Endothelial cell of umbilical vein (primary cell): ENCODE measurements around the gene PAQR3. TPM values are rescaled to one million over a fixed set of nuclear protein-coding genes. Genes with fewer than 3 reads are reported as not detected.

Experiments
- BruUV-seq: library from RNA; stranded (reverse); fragments of 400-500 nt; replicated peaks from 2 replicates; lab custom pipeline; 2021; lab: Mats Ljungman, UMichigan
- CTCF ChIA-PET: fragments of 300-600, 350-600 bp; sonication (Branson Sonifier 250); formaldehyde crosslinking; loops from one replicate; lab custom pipeline; 2021; ENCODE audit warnings: antibody characterized with exemption, inconsistent platforms; lab: Charles Lee
- POLR2A ChIA-PET: fragments of 300-600, 350-600 bp; sonication (Branson Sonifier 250); formaldehyde crosslinking; loops from one replicate; lab custom pipeline; 2021; ENCODE audit warnings: antibody characterized with exemption, inconsistent platforms; lab: Charles Lee
- DNase-seq: peaks from one replicate; pipeline ENCODE4 v3.0.0-alpha.2; 2011; ENCODE audit warnings: low read depth, low spot score
- FAIRE-seq: peaks from 2 replicates; lab custom pipeline; 2011; peaks lifted over from hg19 to GRCh38; lab: Jason Lieb, UNC
- H2AFZ ChIP-seq: 2 replicates; pipeline ENCODE4 v1.6.0; 2012; ENCODE audit warnings: low read depth, low read length, control low read depth, inconsistent platforms
- H3K27ac ChIP-seq: 2 replicates; pipeline ENCODE4 v1.5.1; 2011; ENCODE audit warnings: low read depth, mild to moderate bottlenecking, control low read depth, low read length, moderate library complexity; ENCODE audit not compliant: insufficient read depth
- H3K27me3 ChIP-seq, 2 experiments: 2 replicates each; pipeline versions ENCODE4 v1.6.0 to v1.6.1; 2011; ENCODE audit warnings: low read length in 2 of 2, mixed read lengths in 1 of 2; ENCODE audit not compliant: control insufficient read depth in 2 of 2, insufficient read depth in 2 of 2
- H3K36me3 ChIP-seq, 2 experiments: 2 replicates in 1 of 2; 3 replicates in 1 of 2; pipeline ENCODE4 v1.5.1; 2011; ENCODE audit warnings: low read length in 2 of 2, mild to moderate bottlenecking in 1 of 2, moderate library complexity in 1 of 2; ENCODE audit not compliant: control insufficient read depth in 2 of 2, insufficient read depth in 2 of 2; ENCODE audit errors: extremely low read depth in 1 of 2
- H3K4me1 ChIP-seq: 3 replicates; pipeline ENCODE4 v1.5.1; 2011; ENCODE audit warnings: mild to moderate bottlenecking, low read length; ENCODE audit not compliant: control insufficient read depth, insufficient read depth; ENCODE audit errors: extremely low read depth
- H3K4me2 ChIP-seq: 2 replicates; pipeline ENCODE4 v1.6.1; 2011; ENCODE audit warnings: low read length, control low read depth, mixed read lengths; ENCODE audit not compliant: insufficient read depth
- H3K4me3 ChIP-seq, 3 experiments: fragments of 200-600 bp in 1 of 3; sonication (generic), shearing (Covaris generic) in 1 of 3; replicated peaks in 1 of 3; 2 replicates each; pipeline ENCODE4 v1.5.1; 2011 to 2016; ENCODE audit warnings: control low read depth in 3 of 3, low read length in 3 of 3, mild to moderate bottlenecking in 2 of 3, inconsistent platforms in 1 of 3, low read depth in 1 of 3, moderate library complexity in 1 of 3; ENCODE audit not compliant: insufficient read depth in 1 of 3
- H3K79me2 ChIP-seq: 2 replicates; pipeline ENCODE4 v1.6.0; 2012; ENCODE audit warnings: low read length, inconsistent platforms; ENCODE audit not compliant: control insufficient read depth, insufficient read depth
- H3K9ac ChIP-seq: replicated peaks from 2 replicates; pipeline ENCODE3; 2011; ENCODE audit warnings: low read length, control low read depth; ENCODE audit not compliant: insufficient read depth; ENCODE audit errors: extremely low read depth
- H3K9me1 ChIP-seq: replicated peaks from 3 replicates; pipeline ENCODE4 v1.6.0; 2011; ENCODE audit warnings: mild to moderate bottlenecking, low read length; ENCODE audit not compliant: control insufficient read depth, insufficient read depth; ENCODE audit errors: extremely low read depth
- H3K9me3 ChIP-seq: replicated peaks from 2 replicates; pipeline ENCODE4 v1.5.1; 2012; ENCODE audit warnings: low read length, inconsistent platforms; ENCODE audit not compliant: control insufficient read depth, insufficient read depth
- H4K20me1 ChIP-seq: replicated peaks from 2 replicates; pipeline ENCODE3; 2011; ENCODE audit warnings: mild to moderate bottlenecking, low read length; ENCODE audit not compliant: control insufficient read depth, insufficient read depth; ENCODE audit errors: extremely low read depth
- CTCF ChIP-seq, 2 donors: IDR thresholded peaks; 1 replicate in 1 of 2; 2 replicates in 1 of 2; pipeline ENCODE4 v1.5.1; 2011; ENCODE audit warnings: low read length in 2 of 2, mild to moderate bottlenecking in 2 of 2, moderate library complexity in 2 of 2, control low read depth in 1 of 2, inconsistent platforms in 1 of 2, low read depth in 1 of 2; ENCODE audit not compliant: insufficient read depth in 1 of 2; ENCODE audit errors: extremely low read depth in 1 of 2
- EZH2 ChIP-seq: IDR thresholded peaks from 2 replicates; pipeline ENCODE4 v1.6.1; 2012; ENCODE audit warnings: borderline replicate concordance, low read depth, mild to moderate bottlenecking, moderate library complexity, low read length, inconsistent platforms; ENCODE audit not compliant: severe bottlenecking
- FOS ChIP-seq: IDR thresholded peaks from 2 replicates; pipeline ENCODE4 v1.6.1; 2011; ENCODE audit warnings: mild to moderate bottlenecking, low read length, moderate library complexity, borderline replicate concordance; ENCODE audit not compliant: insufficient read depth
- GATA2 ChIP-seq: IDR thresholded peaks from 2 replicates; pipeline ENCODE4 v1.7.0; 2011; ENCODE audit warnings: low read depth, mild to moderate bottlenecking, moderate library complexity, mixed read lengths, low read length; ENCODE audit not compliant: insufficient read length, insufficient read depth
- JUN ChIP-seq: IDR thresholded peaks from 2 replicates; pipeline ENCODE4 v1.6.1; 2011; ENCODE audit warnings: borderline replicate concordance, low read depth; ENCODE audit not compliant: insufficient read length, insufficient read depth
- MAX ChIP-seq: IDR thresholded peaks from 2 replicates; pipeline ENCODE4 v1.6.1; 2011; ENCODE audit not compliant: insufficient read depth, insufficient read length
- MYC ChIP-seq: IDR thresholded peaks from one replicate; pipeline ENCODE4 v1.6.1; 2011; ENCODE audit warnings: mild to moderate bottlenecking, low read depth, low read length
- POLR2A ChIP-seq: IDR thresholded peaks from 2 replicates; pipeline ENCODE4 v1.6.1; 2012; ENCODE audit warnings: low read depth, mild to moderate bottlenecking, control low read depth, low read length
- POLR2AphosphoS5 ChIP-seq: IDR thresholded peaks from 2 replicates; pipeline ENCODE4 v1.6.1; 2012; ENCODE audit warnings: low read depth, mild to moderate bottlenecking, control low read depth, low read length, moderate library complexity; ENCODE audit not compliant: insufficient read depth
- dilution Hi-C: fragments of 300-500 bp; cut with MboI; formaldehyde crosslinking; loops from one replicate; pipeline ENCODE4 v1.15.0; 2019; ENCODE audit warnings: low sequenced_read_pairs; ENCODE audit not compliant: extremely low pct_ligation_motif_present
- intact Hi-C: fragments of 100-400 bp; cut with micrococcal nuclease; formaldehyde crosslinking; loops from one replicate; pipeline ENCODE4 v1.10.0; 2022
- polyA plus RNA-seq, 4 experiments: library from polyadenylated mRNA; depleted of rRNA in 3 of 4; stranded (reverse) in 3 of 4; unstranded in 1 of 4; fragments of >200 nt; gene quantifications; 2 replicates each; pipeline versions ENCODE4 v1.2.1 to v1.2.3, GENCODE V29; 2011 to 2012; ENCODE audit warnings: missing spikeins in 1 of 4
- total RNA-seq: library from RNA; stranded (reverse); gene quantifications from 2 replicates; pipeline ENCODE4 v1.2.3, GENCODE V29; 2021

Gene PAQR3
- total and polyA plus RNA-seq, 2 donors (not counting 3 experiments of a cell fraction or from before 2014, with no cell fraction given), result 15.0 to 19.0 TPM

- no peak for DNase-seq
- BruUV-seq, result no TSS peak
- CTCF ChIA-PET, result no interaction called here
- no peak overlapping the region for H3K9ac ChIP-seq
- no peaks in the 10 kb centered on the region for H4K20me1 ChIP-seq
- POLR2A ChIA-PET, result no interaction called here
- H3K27me3 ChIP-seq, result peaks cover 4% of the 10 kb centered on the region in 2 experiments
- dilution Hi-C loops, result no loop called here
- intact Hi-C loops, result no loop called here
- no peaks in the 10 kb centered on the region for H3K4me1 ChIP-seq
- H3K9me3 ChIP-seq, result no peaks in the 10 kb centered on the region
- H3K79me2 ChIP-seq, result no peaks in the 10 kb centered on the region
- H3K9me1 ChIP-seq, result no peaks in the 10 kb centered on the region
- no peak overlapping the region for H3K4me3 ChIP-seq
- FAIRE-seq, result no peak
- TF ChIP-seq MYC (no peak), EZH2 (no peak), POLR2AphosphoS5 (no peak), FOS (no peak), POLR2A (no peak), CTCF (IDR thresholded peaks at IDR 0.05; ENCODE audit: extremely low read depth in 1 of 2, insufficient read depth in 1 of 2, low read depth in 1 of 2, low read length in 2 of 2) (no peak), GATA2 (no peak), JUN (no peak), MAX (no peak)
- H3K36me3 ChIP-seq, result no peaks in the 10 kb centered on the region
- no peak overlapping the region for H3K4me2 ChIP-seq
- H2AFZ ChIP-seq, result no peak overlapping the region
- no peak overlapping the region for H3K27ac ChIP-seq
Observed at GRCh38 chr4:78971776-78972175, 32.5 kb upstream of the PAQR3 start.
